SJSA1 (cell line): ENCODE data around the gene SAMD4A. TPM values are rescaled to one million over a fixed set of nuclear protein-coding genes. Genes with fewer than 3 reads are reported as not detected.

Experiments
- DNase-seq, 2 experiments: peaks; one replicate each; pipeline ENCODE4 v3.0.0-alpha.2; 2015 to 2020; ENCODE audit warnings: low spot score in 2 of 2, low read depth in 1 of 2
- H3K27ac ChIP-seq: fragments of 250-450 bp; sonication (Bioruptor Pico); 2 replicates; pipeline ENCODE4 v1.5.1; 2020; ENCODE audit warnings: mild to moderate bottlenecking, moderate library complexity
- H3K27me3 ChIP-seq: fragments of 250-450 bp; sonication (Bioruptor Pico); replicated peaks from 2 replicates; pipeline ENCODE4 v1.5.1; 2020; ENCODE audit warnings: mild to moderate bottlenecking, moderate library complexity
- H3K36me3 ChIP-seq: fragments of 250-450 bp; sonication (Bioruptor Pico); 2 replicates; pipeline ENCODE4 v1.5.1; 2020; ENCODE audit warnings: mild to moderate bottlenecking
- H3K4me1 ChIP-seq: fragments of 250-450 bp; sonication (Bioruptor Pico); replicated peaks from 2 replicates; pipeline ENCODE4 v1.6.1; 2021; ENCODE audit warnings: mild to moderate bottlenecking
- H3K4me3 ChIP-seq: fragments of 250-450 bp; sonication (Bioruptor Pico); 2 replicates; pipeline ENCODE4 v1.5.1; 2020; ENCODE audit warnings: mild to moderate bottlenecking
- H3K9me3 ChIP-seq: fragments of 250-450 bp; sonication (Bioruptor Pico); replicated peaks from 2 replicates; pipeline ENCODE4 v1.5.1; 2020; ENCODE audit warnings: mild to moderate bottlenecking
- total RNA-seq: library from RNA; depleted of rRNA; stranded (reverse); fragments of >200 nt; shearing (Covaris generic); gene quantifications from 2 replicates; pipeline ENCODE4 v1.2.3, GENCODE V29; 2014

The SAMD4A gene
- total RNA-seq, 1 experiment from 2014 or later = 31.6 TPM

DNA sequence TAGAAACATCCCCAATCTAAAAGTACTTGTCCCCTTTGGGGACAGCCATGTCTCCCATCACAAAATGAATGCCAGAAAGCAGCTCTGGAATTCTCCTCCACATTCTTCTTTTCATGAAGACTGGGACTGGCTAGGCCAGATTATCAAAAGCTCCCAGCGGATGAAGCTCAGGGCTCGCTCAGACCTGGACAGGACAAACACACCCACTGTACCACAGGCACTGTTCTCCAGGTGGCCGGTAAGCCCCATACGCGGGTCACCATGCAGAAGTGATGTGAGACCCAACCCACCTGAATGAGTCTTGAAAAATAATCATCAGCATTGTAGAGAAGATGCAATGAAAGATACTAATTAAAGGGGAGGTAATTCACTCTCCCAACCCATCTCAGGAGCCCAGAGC lies 250.6 kb downstream of the SAMD4A start:
- no peak overlapping the region for H3K4me3 ChIP-seq
- DNase-seq = no peak
- no peaks in the 10 kb centered on the region for H3K27me3 ChIP-seq
- no peak overlapping the region for H3K27ac ChIP-seq
- H3K36me3 ChIP-seq = no peaks in the 10 kb centered on the region
- no peaks in the 10 kb centered on the region for H3K9me3 ChIP-seq
- 0 out of 2 replicates have a peak, but pooled peaks cover 3% of the 10 kb centered on the region for H3K4me1 ChIP-seq

DNA sequence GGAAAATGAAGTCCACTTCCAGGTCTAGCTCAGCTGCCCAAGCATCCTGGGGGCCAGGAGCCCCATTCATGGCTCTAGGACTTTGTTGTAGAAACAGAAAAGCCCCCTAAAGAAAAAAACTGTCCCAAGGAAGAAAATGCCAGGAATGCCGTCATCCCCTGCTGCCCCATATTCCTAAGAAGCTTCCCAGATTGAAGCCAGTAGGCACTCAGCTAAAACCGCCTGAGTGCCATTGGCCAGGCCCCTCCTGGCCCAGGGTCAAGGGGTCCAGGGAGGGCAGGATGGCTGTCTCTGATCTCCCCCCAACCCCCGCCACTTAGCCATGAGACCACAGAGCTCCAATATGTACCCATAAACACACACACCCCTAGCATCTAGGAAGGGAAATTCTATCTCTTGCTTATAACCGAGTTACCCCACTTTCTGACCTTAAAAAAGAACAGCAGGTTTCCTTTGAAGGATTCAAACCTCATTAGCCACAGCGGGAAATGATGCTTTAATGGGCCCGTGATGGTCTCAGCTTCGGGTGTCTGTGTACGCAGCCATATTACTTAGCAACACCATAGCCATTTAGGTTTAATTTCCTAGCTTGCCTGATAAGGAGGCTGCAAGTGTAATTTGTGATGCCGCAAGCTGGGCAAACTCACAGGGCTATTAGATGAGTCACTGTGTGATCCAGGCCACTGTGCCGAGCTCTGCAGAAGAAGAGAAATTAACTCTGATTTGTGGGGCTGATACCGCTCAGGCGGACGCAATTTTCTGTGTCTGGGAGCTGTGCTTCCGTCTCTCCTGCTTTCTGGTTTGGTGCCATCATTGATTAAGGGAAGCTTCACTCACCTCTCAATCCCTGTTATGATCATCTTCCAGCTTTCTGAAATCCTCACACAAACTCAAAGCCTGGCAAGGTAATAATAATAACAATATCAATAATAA lies 251.5 kb downstream of the SAMD4A start:
- H3K27me3 ChIP-seq = no peaks in the 10 kb centered on the region
- no peak overlapping the region for H3K4me3 ChIP-seq
- no peak overlapping the region for H3K27ac ChIP-seq
- H3K9me3 ChIP-seq = no peaks in the 10 kb centered on the region
- peak in 1 of 2 experiments; percentile 12 for DNase-seq
- no peaks in the 10 kb centered on the region for H3K36me3 ChIP-seq
- 0 out of 2 replicates have a peak, but pooled peaks cover 3% of the 10 kb centered on the region for H3K4me1 ChIP-seq

DNA sequence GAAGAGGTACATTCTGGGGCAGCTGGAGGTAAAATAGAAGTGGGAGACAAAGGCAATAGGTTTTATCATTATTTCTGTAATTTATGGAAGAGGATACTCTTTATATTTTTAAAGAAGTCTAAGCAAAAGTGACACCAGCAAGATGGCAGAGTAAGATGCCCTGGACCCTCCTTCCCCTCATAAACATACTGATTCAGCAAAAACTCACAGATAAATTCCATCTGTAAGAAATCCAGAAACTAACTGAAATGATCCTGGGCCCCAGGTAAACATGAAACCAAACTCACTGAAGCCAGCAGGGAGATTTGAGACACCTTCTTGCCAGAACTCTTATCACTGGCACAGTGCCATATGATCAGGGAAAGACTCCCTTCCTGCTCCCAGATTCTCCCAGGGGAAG lies 255.8 kb downstream of the SAMD4A start:
- no peak for DNase-seq
- Histone ChIP-seq H3K27ac (no peak overlapping the region), H3K36me3 (no peaks in the 10 kb centered on the region), H3K27me3 (no peaks in the 10 kb centered on the region), H3K9me3 (0 out of 2 replicates have a peak, but pooled peaks cover 2% of the 10 kb centered on the region), H3K4me3 (no peak overlapping the region), H3K4me1 (0 out of 2 replicates have a peak, but pooled peaks cover 3% of the 10 kb centered on the region)

DNA sequence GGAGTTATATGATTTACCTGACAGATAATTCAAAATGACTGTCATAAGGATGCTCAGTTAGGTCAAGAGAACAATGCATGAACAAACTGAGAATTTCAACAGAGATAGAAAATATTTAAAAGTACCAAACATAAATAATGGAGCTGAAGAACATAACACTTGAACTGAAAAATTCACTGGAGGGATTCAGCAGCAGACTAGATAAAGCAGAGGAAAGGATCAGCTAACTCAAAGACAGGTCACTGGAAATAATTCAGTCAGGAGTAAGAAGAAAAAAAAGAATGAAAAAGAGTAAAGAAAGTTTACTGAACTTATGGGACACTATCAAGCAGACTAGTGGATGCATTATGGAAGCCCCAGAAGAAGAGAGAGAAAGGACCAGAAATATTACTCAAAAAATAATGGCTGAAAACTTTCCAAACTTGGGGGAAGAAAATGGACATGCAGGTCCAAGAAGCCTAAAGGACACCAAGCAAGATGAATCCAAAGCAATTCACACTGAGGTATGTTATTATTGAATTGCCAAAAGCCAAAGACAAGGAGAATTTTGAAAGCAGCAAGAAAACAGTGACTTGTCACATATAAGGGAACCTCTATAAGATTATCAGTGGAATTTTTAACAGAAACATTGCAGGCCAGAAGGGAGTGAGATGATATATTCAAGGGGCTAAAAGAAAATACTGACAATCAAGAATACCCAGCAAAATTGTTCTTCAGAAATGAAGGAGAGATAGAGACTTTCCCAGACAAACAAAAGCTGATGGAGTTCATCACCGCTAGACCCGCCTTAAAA lies 257.0 kb downstream of the SAMD4A start:
- 0 out of 2 replicates have a peak, but pooled peaks cover under 1% of the 10 kb centered on the region for H3K4me1 ChIP-seq
- no peaks in the 10 kb centered on the region for H3K27me3 ChIP-seq
- H3K4me3 ChIP-seq = no peak overlapping the region
- 0 out of 2 replicates have a peak, but pooled peaks cover 2% of the 10 kb centered on the region for H3K9me3 ChIP-seq
- DNase-seq = no peak
- no peaks in the 10 kb centered on the region for H3K36me3 ChIP-seq
- no peak overlapping the region for H3K27ac ChIP-seq

DNA sequence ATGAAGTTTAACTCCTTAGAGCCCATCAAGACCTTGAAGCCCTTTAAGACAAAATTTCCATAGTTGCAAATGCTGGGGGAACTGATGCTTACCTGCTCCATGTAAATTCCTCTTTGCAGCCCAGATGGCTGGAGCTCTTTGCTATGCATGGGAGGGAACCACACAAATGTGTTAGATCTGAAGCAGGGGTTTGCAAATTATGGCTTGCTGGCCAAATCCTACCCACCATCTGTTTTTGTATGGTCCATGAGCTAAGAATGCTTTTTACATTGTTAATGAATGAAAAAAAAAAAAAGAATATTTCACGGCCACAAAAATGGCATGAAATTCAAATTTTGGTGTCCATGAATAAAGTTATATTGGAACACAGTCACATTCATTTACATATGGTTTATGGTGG lies 261.1 kb downstream of the SAMD4A start:
- peaks cover 2% of the 10 kb centered on the region; the same call in 1 of the 2 replicates for H3K27me3 ChIP-seq
- no peak overlapping the region for H3K4me3 ChIP-seq
- H3K4me1 ChIP-seq = no peaks in the 10 kb centered on the region
- no peak overlapping the region for H3K27ac ChIP-seq
- H3K36me3 ChIP-seq = no peaks in the 10 kb centered on the region
- no peak for DNase-seq
- H3K9me3 ChIP-seq = 0 out of 2 replicates have a peak, but pooled peaks cover 2% of the 10 kb centered on the region

DNA sequence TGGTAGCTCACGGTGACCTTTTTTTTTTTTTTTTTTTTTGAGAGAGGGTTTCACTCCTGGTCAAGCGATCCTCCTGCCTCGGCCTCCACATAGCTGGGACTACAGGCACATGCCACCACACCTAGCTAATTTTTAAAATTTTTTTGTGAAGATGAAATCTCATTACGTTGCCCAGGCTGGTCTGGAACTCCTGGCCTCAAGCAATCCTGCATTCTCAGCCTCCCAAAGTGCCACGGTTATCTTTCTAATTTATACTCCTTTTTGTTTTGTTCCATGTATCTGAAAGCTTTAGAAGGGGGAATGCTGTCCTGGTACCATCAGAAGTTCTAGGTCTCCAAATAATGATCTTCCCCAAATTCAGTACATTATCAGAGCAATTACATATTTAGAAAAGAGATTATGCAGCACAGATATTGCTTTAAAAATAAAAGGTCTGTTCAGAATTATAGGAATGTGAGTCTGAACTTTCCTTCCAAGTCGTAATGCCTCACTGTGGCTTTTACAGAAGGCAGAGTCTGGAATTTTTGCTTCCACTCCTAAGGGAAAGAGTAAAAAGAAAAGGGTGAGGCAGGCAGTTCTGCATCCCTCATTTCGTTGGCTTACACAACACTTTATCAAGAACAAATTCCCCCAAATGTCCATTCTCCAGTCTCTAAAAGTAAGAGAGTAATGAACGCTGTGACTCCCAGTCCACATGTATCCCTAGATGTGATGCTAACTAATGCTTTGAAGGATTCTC lies 262.7 kb downstream of the SAMD4A start:
- DNase-seq = no peak
- H3K27me3 ChIP-seq = peaks cover 6% of the 10 kb centered on the region
- H3K9me3 ChIP-seq = no peaks in the 10 kb centered on the region
- no peaks in the 10 kb centered on the region for H3K4me1 ChIP-seq
- no peaks in the 10 kb centered on the region for H3K36me3 ChIP-seq
- no peak overlapping the region for H3K4me3 ChIP-seq
- no peak overlapping the region for H3K27ac ChIP-seq

DNA sequence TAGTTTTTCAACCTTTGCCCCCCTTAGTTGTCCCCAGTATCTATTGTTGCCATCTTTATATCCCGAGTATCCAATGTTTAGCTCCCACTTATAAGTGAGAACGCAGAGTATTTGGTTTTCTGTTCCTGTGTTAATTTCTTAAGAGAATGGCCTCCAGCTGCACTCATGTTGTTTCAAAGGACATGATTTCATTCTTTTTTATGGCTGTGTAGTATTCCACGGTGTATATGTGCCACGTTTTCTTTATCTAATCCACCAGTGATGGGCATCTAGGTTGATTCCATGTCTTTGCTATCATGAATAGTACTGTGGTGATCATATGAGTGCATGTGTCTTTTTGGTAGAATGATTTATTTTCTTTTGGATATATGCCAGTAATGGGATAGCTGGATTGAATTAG lies 263.7 kb downstream of the SAMD4A start:
- no peaks in the 10 kb centered on the region for H3K4me1 ChIP-seq
- peaks cover 6% of the 10 kb centered on the region for H3K27me3 ChIP-seq
- H3K4me3 ChIP-seq = no peak overlapping the region
- DNase-seq = no peak
- no peaks in the 10 kb centered on the region for H3K36me3 ChIP-seq
- no peak overlapping the region for H3K27ac ChIP-seq
- H3K9me3 ChIP-seq = no peaks in the 10 kb centered on the region

DNA sequence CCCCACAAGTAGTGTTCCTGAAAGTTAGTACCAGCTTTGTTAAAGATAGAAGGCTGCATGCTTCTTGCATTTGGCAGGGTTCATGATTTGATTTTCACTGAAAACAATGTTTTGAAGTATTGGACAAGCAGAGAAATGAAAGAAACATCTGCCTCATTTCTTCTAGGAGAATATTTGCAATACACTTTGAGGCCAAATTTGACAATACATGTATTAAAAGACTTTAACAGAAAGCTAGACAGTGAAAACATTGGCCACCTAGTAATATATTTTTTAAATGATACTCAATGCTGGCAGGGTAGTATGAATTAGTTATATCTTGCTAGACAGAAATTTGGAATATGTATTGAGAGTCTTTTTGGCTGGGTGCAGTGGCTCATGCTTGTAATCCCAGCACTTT lies 267.2 kb downstream of the SAMD4A start:
- no peaks in the 10 kb centered on the region for H3K4me1 ChIP-seq
- no peak for DNase-seq
- H3K9me3 ChIP-seq = no peaks in the 10 kb centered on the region
- no peak overlapping the region for H3K4me3 ChIP-seq
- H3K36me3 ChIP-seq = no peaks in the 10 kb centered on the region
- H3K27me3 ChIP-seq = peaks cover 6% of the 10 kb centered on the region
- H3K27ac ChIP-seq = no peak overlapping the region

DNA sequence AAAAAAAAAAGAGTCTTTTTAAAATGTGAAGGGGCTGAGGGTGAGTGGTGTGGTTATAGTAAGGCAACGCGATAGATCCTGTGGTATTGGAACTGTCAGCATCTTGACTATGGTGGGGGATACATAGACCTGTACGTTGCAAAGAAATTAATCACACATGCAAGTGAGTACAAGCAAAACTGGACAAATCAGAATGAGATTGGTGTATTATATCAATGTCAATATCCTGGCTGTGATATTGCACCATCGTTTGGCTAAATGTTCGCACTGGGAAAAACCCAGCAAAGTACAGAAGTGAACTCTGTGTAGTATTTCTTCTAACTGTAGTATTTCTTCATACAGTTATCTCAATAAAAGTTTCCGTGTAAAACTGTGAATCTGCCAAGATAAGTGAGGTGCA lies 267.8 kb downstream of the SAMD4A start:
- no peak overlapping the region for H3K27ac ChIP-seq
- DNase-seq = no peak
- no peak overlapping the region for H3K4me3 ChIP-seq
- H3K36me3 ChIP-seq = no peaks in the 10 kb centered on the region
- H3K27me3 ChIP-seq = peaks cover 6% of the 10 kb centered on the region
- H3K4me1 ChIP-seq = no peaks in the 10 kb centered on the region
- no peaks in the 10 kb centered on the region for H3K9me3 ChIP-seq

DNA sequence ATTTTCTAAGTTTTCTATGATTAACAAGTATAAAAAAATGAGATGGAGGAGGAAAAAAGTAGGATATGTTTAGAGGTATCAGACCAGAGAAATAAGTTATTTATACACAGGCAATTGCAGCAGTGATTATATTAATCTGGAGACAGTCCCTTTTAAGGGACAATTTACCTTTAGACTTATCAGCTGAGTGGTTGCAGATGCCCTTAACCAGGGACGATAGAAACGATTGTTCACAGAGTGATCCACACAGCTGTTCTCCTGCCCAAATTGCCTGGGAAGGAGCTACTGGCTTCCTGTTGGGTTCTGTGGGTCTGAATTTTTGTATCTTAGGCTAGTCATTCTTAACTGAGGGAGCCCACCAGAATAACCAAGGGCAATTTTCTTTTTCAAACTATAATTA lies 269.3 kb downstream of the SAMD4A start:
- no peak overlapping the region for H3K27ac ChIP-seq
- H3K4me1 ChIP-seq = no peaks in the 10 kb centered on the region
- peaks cover 6% of the 10 kb centered on the region for H3K27me3 ChIP-seq
- H3K36me3 ChIP-seq = no peaks in the 10 kb centered on the region
- H3K9me3 ChIP-seq = no peaks in the 10 kb centered on the region
- no peak overlapping the region for H3K4me3 ChIP-seq
- DNase-seq = no peak

DNA sequence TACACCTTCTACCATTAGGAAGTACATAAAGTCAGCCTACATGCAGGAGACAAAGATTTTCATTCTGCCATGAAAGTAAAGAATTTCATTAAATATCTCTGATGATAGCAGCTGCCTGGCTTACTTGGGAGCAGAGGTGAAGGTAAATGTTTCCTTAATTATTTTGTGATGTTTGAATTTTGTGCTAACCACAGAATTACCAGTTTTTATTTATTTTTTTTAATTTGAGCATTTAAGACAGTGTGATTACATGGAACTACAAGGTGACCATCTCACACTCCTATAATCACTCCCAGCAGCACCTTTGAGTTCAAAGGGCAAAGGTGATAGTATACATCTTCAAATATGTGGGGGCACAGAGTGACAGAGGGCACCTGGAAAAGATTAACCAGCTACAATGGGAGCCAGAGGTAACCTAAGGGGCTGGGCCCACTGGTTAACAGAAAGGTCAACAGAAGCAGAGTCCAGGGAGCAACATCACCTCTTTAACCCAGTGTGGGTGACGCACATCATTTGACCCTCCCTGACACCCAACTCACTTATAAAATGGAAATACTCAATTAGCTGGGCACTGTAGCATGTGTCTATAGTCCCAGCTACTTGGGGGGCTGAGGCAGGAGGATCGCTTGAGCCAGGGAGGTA lies 270.7 kb downstream of the SAMD4A start:
- Histone ChIP-seq H3K4me1 (no peaks in the 10 kb centered on the region), H3K4me3 (no peak overlapping the region), H3K27ac (no peak overlapping the region), H3K27me3 (peaks cover 6% of the 10 kb centered on the region), H3K36me3 (no peaks in the 10 kb centered on the region), H3K9me3 (no peaks in the 10 kb centered on the region)
- DNase-seq = no peak

DNA sequence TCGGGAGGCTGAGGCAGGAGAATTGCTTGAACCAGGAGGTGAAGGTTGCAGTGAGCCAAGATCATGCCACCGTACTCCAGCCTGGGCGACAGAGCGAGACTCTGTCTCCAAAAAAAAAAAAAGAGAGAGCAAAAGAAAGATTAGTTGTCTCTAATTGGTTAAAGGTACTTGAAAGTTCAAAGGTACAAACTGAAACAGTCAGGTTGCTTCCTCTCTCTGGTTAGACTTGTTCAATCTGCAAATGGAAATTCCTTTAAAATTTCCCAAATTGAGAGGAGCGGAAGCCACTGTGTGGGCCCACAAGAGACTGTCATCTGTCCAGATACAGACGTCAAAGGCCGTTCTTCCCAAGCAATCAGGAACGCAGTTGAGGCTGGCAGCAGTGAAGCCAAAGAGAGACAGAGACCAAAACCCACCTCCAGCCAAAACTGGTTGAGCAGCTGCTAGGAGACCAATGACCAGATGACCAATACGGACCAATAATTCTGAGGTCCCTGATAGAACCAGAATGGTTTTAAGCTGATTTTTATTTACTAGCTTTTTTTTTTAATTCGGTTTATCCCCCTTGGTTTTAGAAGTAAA lies 272.1 kb downstream of the SAMD4A start:
- Histone ChIP-seq H3K36me3 (no peaks in the 10 kb centered on the region), H3K9me3 (no peaks in the 10 kb centered on the region), H3K27ac (no peak overlapping the region), H3K27me3 (no peaks in the 10 kb centered on the region), H3K4me1 (no peaks in the 10 kb centered on the region), H3K4me3 (no peak overlapping the region)
- no peak for DNase-seq

DNA sequence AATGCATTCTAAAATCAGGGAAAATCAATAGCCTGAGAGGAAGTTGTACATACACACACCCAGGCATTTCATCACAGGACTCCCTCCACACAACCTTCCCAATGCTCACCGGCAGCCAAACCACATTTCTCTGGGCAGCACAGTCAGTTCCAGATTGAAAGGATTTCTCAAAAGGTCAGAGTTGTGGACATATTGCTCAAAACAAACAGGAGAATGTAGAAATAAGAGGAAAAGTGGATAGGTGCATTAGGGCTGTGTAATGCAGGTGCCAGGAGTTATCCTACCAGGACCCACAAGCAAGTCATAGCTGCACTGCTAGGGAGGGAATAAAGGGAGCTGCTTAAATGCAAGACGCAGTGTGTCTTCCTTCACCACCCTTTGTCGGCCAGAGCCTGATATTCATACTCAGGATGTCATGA lies 272.8 kb downstream of the SAMD4A start:
- H3K27me3 ChIP-seq = no peaks in the 10 kb centered on the region
- DNase-seq = no peak
- no peak overlapping the region for H3K4me3 ChIP-seq
- no peaks in the 10 kb centered on the region for H3K4me1 ChIP-seq
- H3K27ac ChIP-seq = no peak overlapping the region
- H3K36me3 ChIP-seq = no peaks in the 10 kb centered on the region
- H3K9me3 ChIP-seq = no peaks in the 10 kb centered on the region
